H54 (cell line): ENCODE data around the gene CCR2.

Experiments used
- DNase-seq: peaks from one replicate; pipeline ENCODE4 v3.0.0; 2011; ENCODE audit warnings: low spot score, mixed read lengths; ENCODE audit not compliant: insufficient read length
- FAIRE-seq: peaks from 3 replicates; lab custom pipeline; 2011; peaks lifted over from hg19 to GRCh38; lab: Jason Lieb, UNC
- POLR2A ChIP-seq: IDR thresholded peaks from 2 replicates; pipeline ENCODE4 v1.6.1; 2011; ENCODE audit warnings: low read depth, mild to moderate bottlenecking, low read length

Gene CCR2

GRCh38 chr3:46408853-46409252 is 54.9 kb downstream of the CCR2 start:
- DNase-seq = no peak
- no peak for FAIRE-seq
- no peak for TF ChIP-seq POLR2A

- TF ChIP-seq POLR2A = no peak
- DNase-seq (no peak), FAIRE-seq (no peak)
Measured at GRCh38 chr3:46409739-46410489, 56.0 kb downstream of the CCR2 start.
